Stimulated activated CD4-positive, alpha-beta T cell treated with anti-CD3 and anti-CD28 coated beads, Interleukin-15, amount 100 ng/mL, for 24 hours (primary cell): ENCODE data around the gene NXPH3.
"Not testable (repeated sequence)": the region's sequence is repeated elsewhere in the genome, so short reads cannot be mapped to it uniquely, and the experiment has no call there.

ENCODE experiments used
- DNase-seq: peaks from one replicate; pipeline ENCODE4 v3.0.0-alpha.2; 2020

Gene NXPH3

GRCh38 chr17:49575679-49576087, at the start of gene NXPH3:
Gene NXPH3 (plus strand): TSS chr17:49575871. CDS start chr17:49576220, 349 bp downstream.
- DNase-seq = peak; percentile 81

GRCh38 chr17:49527927-49528651, 47.6 kb upstream of the NXPH3 start:
- no peak for DNase-seq

DNA sequence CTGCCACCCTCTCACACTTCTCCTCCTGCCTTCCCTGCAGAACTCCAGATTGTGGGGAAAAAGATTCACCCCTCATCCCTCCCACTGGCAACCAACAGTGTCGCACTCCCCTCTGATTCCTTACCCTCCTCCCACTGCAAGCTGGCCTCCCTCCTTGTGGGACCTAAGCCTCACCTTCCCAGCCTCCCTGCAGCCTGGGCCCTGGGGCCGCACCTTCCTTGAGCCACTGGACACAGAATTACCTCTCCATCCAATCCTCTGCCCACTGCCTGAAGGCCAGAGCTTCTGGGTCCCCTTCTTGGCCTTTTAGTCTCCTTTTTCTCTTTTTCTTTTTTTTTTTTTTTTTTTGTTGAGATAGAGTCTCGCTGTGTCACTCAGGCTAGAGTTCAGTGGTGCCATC, 46.7 kb upstream of the NXPH3 start:
- no peak for DNase-seq

GRCh38 chr17:49530118-49530517, 45.6 kb upstream of the NXPH3 start:
- DNase-seq = no peak

DNA sequence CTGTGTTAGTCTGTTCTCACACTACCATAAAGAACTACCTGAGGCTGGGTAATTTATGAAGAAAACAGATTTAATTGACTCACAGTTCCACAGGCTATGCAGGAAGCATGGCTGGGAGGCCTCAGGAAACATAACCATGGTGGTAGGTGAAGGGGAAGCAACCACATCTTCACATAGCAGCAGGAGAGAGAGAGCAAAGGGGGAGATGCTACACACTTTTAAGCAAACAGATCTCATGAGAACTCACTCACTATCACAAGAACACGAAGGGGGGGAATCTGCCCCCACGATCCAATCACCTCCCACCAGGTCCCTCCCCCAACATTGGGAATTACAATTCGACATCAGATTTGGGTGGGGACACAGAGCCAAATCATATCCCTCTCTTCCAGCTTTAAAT, 31.8 kb upstream of the NXPH3 start:
- no peak for DNase-seq

DNA sequence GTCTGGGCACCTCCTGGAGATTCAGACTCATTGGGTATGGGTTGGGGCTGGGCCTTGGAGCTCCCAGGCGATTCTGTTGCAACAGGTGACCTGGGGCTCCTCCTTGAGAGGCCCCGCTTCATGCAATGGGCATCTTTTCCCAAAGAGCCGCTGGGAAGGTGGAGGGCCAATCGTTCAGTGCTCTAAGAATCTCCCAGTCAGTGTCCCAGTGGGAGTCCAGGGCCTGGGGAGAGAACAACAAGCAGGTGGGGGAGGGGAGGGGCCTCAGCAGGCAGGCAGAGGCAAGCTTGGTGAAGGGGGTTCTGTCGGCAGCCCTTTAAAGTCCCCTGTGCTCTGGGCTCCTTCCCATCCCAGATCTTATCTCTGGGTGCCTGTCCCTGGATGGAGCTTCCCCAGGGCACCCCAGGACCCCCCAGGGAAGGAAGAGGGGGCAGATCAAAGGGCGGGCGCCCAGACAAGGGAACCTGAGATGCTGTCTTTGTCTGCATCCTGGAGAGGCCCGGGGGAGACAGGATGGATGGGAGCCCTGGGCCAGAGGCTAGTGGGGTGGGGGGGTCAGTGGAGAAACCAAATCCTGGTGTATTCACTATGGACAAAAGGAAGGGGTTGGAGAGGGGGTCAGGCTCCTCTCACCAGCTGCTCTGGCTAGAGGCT, 30.5 kb upstream of the NXPH3 start:
- no peak for DNase-seq

DNA sequence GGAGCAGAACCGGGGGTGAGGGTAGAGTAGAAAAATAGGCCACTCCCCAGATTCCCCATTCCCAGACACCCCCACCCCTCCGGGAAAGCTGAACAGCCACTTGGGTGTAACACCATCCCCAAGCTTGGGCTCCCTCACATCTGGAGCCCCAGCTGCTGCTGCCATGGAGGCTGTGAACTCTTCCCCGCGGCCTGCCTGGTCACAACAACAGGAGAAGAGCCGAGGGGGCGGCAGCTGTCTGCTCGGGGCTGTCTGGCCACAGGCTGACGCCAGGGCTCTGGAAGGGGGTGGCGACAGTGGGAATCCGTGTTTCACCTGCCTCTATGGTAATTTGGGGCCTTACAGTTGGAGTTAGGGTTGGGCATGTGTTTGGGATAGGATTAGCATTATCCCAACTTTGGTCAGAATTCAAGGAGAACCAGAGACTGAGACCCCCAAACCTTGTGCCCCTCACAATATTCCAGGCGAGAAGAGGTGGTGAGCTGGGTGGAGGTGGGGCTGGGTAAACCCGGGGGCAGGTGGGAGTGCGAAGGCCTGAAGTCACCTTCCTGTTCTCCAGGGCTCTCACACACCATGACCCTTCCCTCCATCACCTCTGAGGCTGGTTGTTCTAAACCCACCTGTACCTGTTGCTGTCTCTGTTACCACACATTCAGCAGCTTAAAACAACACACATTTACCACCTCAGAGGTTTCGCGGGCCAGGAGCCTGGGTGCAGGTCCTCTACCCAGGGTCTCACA, 29.7 kb upstream of the NXPH3 start:
- no peak for DNase-seq

GRCh38 chr17:49546546-49547535, 28.8 kb upstream of the NXPH3 start:
- DNase-seq = no peak

GRCh38 chr17:49547566-49547965, 28.1 kb upstream of the NXPH3 start:
- DNase-seq = no peak

GRCh38 chr17:49548051-49548505, 27.6 kb upstream of the NXPH3 start:
- DNase-seq = no peak

- no peak for DNase-seq
Measured at GRCh38 chr17:49548506-49549310, 27.0 kb upstream of the NXPH3 start.

- no peak for DNase-seq
Measured at GRCh38 chr17:49549311-49549605, 26.4 kb upstream of the NXPH3 start.

GRCh38 chr17:49549691-49550678, 25.7 kb upstream of the NXPH3 start:
- no peak for DNase-seq

DNA sequence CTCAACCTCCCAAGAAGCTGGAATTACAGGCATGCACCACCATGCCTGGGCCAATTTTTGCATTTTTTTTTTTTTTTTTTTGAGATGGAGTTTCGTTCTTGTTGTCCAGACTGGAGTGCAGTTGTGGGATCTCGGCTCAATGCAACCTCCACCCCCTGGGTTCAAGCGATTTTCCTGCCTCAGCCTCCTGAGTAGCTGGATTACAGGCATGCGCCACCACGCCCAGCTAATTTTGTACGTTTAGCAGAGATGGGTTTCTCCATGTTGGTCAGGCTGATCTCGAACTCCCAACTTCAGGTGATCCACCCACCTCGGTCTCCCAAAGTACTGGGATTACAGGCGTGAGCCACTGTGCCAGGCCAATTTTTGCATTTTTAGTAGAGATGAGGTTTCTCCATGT, 24.9 kb upstream of the NXPH3 start:
- not testable (repeated sequence) for DNase-seq

DNA sequence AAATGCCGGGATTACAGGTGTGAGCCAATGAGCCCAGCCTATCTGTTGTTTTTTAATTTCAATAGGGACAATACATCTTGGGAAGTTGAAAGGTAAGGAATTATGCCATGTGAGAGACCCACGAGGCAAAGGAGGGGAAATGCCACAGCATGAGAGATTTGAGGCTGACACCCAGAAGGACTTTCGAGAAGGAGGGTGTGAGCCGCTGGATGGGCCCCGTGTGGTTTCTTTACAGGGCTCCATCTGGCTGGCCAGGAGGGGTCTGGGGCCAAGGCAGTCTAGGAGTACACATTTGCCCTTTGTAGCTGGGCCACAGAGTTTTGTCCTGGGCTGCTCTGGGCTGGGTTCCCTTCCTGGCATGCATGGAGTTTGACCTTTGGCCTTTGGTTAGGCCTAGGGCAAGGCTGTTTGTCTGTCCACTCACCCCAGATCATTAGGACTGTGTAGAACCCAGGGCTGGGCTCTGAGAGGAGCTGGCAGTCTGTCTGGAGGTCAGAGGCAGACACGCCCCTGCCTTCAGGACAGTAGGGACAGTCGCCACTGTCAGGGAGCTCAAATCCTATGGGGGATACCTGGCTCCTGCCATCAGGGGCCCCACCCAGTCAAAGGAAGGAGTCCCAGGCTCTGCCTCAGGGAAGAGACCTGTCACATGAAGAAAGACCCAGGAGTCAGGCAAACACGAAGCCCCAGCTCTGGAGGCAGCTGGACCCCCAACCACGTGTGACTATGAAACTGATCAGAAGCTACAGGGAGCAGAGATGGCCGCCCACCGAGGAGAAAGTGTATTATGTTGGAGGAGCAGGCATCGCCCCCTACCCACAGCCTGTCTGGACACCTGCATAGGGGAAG, 24.2 kb upstream of the NXPH3 start:
- no peak for DNase-seq

DNA sequence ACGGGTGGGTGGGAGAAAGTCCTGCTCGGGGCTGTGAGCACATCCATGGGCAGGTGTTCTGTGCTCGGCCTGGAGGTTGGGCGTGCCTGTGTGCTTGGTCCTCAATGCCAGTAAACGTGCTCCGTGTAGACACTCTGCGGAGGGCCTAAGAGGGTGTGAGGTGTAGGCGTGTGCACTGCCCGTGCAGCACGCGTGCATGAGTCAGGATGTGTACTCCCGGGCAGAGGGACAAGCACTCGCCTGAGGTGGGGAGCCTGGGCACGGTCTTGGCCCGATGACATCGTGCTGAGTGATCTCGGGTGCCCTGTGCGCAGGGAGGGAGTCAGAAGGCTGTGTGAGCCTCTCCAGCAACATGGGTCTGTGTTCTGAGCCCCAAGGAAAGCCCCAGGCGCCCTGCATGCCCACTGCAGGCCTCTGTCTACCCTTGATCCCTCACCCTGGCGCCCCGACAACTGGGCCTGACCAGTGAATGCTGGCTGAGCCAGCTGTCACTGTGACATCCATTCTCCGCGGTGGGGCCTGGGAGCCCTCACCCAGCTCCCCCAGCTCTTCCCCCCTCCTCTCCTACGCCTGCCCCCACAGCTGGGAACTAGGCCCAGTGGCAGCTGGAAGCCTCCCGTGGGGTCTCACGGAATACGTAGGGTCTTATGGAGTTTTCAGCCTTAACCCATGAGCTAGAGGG, 23.5 kb upstream of the NXPH3 start:
- DNase-seq = no peak

DNA sequence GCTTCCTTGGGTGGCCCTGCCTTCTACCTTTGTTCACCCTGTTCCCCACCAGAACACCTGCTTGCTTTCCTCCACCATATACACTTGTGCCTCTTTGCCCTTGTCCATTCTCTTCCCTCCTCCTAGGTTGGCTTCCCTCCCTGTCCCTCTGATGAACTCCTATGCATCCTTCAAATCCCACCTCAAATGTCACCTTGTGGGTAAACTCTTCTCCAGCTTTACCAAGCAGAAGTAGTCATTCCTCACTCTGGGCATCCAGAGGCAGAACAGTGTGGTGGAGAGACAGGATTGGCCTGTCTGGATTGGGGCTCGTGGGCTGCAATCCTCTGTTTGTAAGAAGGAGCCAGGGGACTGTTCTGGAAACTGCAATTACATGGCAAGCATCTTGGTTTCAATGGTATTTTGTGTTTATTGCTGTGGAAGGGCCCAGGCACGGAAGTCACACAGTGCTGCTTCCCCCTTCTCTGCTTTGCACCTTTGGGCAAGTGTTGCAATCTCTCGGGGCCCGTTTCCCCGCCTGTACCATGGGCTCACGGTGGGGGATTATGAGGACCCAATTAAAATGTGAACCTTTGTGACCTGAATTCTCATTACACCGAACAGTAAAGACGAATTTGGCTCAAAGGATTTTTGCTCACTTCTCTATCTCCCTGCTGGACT, 21.9 kb upstream of the NXPH3 start:
- DNase-seq = no peak

GRCh38 chr17:49554694-49555494, 20.8 kb upstream of the NXPH3 start:
- no peak for DNase-seq
